ENCODE measurements around the gene TPRA1. TPM values are rescaled to one million over a fixed set of nuclear protein-coding genes. Genes with fewer than 3 reads are reported as not detected.

The TPRA1 gene
- total RNA-seq = 37.1 and 38.4 TPM in 2 replicates

DNA sequence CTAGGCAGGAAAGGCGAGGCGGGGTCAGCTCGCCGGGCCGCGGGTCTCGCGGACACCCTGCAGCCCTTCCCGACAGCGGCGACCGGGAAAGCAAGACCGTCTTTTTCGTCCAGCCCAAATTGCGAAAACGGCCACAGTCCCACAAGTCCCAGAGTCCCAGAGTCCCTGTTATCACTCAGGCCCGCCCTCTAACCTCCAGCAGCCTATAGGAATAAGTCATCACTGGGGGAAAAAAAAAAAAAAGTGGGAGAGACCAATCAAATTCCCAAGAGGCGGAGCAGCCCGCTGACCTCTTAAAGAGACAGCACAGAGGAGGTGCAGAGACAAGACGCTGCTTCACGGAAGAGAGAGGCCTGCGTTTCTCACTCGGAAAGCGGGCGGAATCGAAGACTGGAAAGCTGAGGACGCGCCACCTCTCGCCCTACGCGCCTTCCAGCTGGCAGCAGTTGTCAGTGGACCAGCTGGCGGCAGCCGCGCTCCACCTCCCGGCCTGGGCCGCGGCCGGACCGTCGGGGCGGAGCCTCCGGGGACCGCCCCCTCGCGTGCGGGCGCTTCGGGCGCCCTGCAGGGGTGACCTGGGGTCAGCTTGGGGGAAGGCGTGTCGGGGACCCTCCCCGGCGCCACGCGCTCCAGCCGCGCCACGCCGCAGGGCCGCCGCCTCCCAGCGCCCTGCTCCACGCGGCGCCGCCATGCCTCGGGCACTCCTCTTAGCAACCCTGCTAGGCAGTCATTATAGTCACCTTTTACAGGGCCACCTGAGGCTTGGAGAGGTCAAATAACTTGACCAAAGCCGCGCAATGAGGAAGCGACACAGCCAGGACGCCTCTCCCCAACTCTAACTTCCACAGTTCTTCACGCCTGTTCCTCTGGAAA is at the start of gene TPRA1:
TPRA1 (minus strand) TSS at position 141 of the 873 bp plus-strand sequence. CDS start 10,587 bp downstream, outside the sequence.

DNA sequence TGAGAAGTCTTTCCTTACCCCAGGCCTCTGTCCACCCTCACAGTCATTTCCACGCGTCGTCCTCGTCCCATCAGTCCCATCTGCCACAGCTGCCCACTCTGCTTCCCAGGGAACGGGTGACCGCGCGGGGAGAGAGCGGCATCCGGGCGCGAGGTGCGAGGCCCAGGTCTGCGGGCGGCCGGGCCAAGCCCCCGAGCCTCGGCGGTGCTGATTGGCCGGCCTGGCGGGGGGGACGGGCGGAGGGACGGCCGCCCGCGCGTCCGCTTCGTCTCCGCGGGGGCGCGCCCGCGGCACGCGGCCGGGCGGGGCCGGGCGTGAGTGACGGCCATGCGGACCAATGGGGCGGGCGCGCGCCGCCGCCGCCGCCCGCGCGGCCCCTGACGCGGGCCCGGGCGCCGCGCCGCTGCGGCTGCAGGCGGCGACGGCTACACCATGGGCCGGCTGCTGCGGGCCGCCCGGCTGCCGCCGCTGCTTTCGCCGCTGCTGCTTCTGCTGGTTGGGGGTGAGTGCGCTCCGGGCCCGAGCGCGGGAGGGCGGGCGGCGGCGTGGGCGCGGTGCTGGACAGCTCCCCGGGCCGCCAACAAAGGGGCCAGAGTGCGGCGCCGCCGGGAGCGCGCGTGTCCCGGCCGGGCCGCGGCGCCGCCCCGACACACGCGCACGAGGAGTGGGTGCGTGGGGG is 38.4 kb upstream of the TPRA1 start, which contains the start of gene PODXL2:
PODXL2 (plus strand) TSS at position 398 of the 679 bp plus-strand sequence; CDS start at position 433, 35 bp downstream.

Other genes with a start within 250 kb of the TPRA1 start
- gene MCM2, start 7.7 kb upstream of the TPRA1 start, total RNA-seq = 19.4 and 63.7 TPM in 2 replicates
- gene PODXL2, start 38.5 kb upstream of the TPRA1 start, total RNA-seq = 2.4 and 5.5 TPM in 2 replicates
- 11.7 and 17.2 TPM in 2 replicates for gene ABTB1, start 82.2 kb upstream of the TPRA1 start, total RNA-seq
- 33.5 and 42.6 TPM in 2 replicates for gene MGLL, start 231.8 kb upstream of the TPRA1 start, total RNA-seq